HEK293T (cell line): Measurements from ENCODE around the gene CHMP3.

Experiments used
- FOXA1 ChIP-seq: fragments of 450-650 bp; IDR thresholded peaks from 2 replicates; pipeline ENCODE4 v1.6.1; 2016; ENCODE audit warnings: mild to moderate bottlenecking
- FOXK2 ChIP-seq: fragments of 450-650 bp; IDR thresholded peaks from 2 replicates; pipeline ENCODE4 v1.6.1; 2016; ENCODE audit warnings: mild to moderate bottlenecking
- FOXM1 ChIP-seq: fragments of 450-650 bp; IDR thresholded peaks from 2 replicates; pipeline ENCODE4 v1.6.1; 2017; ENCODE audit warnings: mild to moderate bottlenecking, borderline replicate concordance
- PKNOX1 ChIP-seq: fragments of 450-650 bp; IDR thresholded peaks from 2 replicates; pipeline ENCODE4 v1.6.1; 2016
- SP1 ChIP-seq: fragments of 450-650 bp; IDR thresholded peaks from 2 replicates; pipeline ENCODE4 v1.6.1; 2017
- TARDBP ChIP-seq: fragments of 450-650 bp; IDR thresholded peaks from 2 replicates; pipeline ENCODE4 v1.6.1; 2016

- TF ChIP-seq TARDBP (no peak), FOXK2 (no peak), SP1 (no peak), FOXA1 (no peak), FOXM1 (no peak), PKNOX1 (no peak)
Measured at GRCh38 chr2:86593266-86593665, 30.0 kb upstream of the CHMP3 start.
